ENCODE data around the gene KIF5A.

DNA sequence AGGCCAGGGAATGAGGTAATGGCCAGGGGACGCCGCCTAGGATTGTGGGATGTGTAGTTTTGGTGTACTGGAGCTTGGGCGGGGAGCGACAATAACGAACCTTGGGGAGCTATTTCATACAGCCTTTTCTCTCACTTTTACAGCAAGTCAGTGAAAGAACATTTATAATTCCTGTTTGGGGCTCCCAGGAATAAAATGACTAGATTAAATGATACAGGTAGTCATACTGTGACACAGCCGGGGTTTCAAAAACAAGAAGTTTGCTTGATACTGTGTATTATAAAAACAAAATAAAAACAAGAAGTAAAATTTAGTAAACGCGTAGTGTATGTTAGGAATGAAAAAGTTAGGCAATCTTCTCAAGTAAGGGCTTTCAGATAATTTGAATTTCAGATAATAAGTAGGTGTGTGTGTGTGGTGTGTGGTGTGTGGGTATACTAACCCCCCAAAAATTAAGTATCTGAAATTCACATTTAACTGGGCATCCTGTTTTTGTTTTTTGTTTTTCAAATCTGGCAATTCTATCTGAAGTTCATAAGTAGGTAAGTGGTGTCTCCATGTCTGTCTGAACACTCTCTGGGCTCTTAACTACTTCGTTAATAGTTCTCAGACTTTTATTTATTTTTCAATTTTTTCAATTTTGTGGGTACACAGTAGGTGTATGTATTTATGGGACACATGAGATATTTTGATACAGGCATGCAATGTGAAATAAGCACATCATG is 2.4 kb upstream of the KIF5A start:
- TF ChIP-seq POLR2AphosphoS5 (IDR thresholded peaks at IDR 0.05; ENCODE audit: low read depth, low read length) (no peak), TAF1 (IDR thresholded peaks at IDR 0.05; ENCODE audit: borderline replicate concordance, low read depth, low read length) (no peak), POLR2A (IDR thresholded peaks at IDR 0.05; ENCODE audit: low read depth, low read length) (no peak)

Measured in GM12892 (cell line).